ENCODE measurements around the gene COG7.

GRCh38 chr16:23343643-23344612 is 109.1 kb downstream of the COG7 start:
- TF ChIP-seq CTCF (conservative IDR thresholded peaks at IDR 0.05; ENCODE audit: low read length): no peak
- TF ChIP-seq EZH2phosphoT487 (IDR thresholded peaks at IDR 0.05; ENCODE audit: borderline replicate concordance): no peak

Measured in Loucy (cell line).